ENCODE data around the gene C20orf144. TPM values are rescaled to one million over a fixed set of nuclear protein-coding genes. Genes with fewer than 3 reads are reported as not detected.

C20orf144 gene
- total and polyA plus RNA-seq, 9 of the 15 experiments (the other 6 are each of a cell fraction or from before 2014, with no cell fraction given), result 0.04 to 0.23 (median 0.11) TPM; not detected in 2

- TF ChIP-seq, protein P1, sequence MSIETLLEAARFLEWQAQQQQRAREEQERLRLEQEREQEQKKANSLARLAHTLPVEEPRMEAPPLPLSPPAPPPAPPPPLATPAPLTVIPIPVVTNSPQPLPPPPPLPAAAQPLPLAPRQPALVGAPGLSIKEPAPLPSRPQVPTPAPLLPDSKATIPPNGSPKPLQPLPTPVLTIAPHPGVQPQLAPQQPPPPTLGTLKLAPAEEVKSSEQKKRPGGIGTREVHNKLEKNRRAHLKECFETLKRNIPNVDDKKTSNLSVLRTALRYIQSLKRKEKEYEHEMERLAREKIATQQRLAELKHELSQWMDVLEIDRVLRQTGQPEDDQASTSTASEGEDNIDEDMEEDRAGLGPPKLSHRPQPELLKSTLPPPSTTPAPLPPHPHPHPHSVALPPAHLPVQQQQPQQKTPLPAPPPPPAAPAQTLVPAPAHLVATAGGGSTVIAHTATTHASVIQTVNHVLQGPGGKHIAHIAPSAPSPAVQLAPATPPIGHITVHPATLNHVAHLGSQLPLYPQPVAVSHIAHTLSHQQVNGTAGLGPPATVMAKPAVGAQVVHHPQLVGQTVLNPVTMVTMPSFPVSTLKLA (conservative IDR thresholded peaks at IDR 0.05), result no peak
- TF ChIP-seq GABPB1 (CRISPR knock-in tag; IDR thresholded peaks at IDR 0.05) (peak; percentile 45; the same call in 1 of the 2 replicates), BHLHE40 (IDR thresholded peaks at IDR 0.05; ENCODE audit: low read length) (peak; percentile 44; the same call in 1 of the 2 replicates), RCOR1 (IDR thresholded peaks at IDR 0.05; ENCODE audit: borderline replicate concordance in 1 of 2, low read depth in 2 of 2, low read length in 2 of 2) (peak in 1 of 2 experiments; percentile 64; a peak in 1 of 4 replicates), HDAC8 (tag; IDR thresholded peaks at IDR 0.05) (no peak), PRPF4 (IDR thresholded peaks at IDR 0.05; ENCODE audit: insufficient read depth, low read depth, low read length, poor library complexity, severe bottlenecking) (no peak), E2F5 (CRISPR knock-in tag; IDR thresholded peaks at IDR 0.05) (no peak), RB1 (IDR thresholded peaks at IDR 0.05; ENCODE audit: low read depth) (no peak), ETV6 (IDR thresholded peaks at IDR 0.05; ENCODE audit: borderline replicate concordance in 1 of 2, low read depth in 2 of 2, low read length in 1 of 2) (no peak), ETV6 (CRISPR knock-in tag; IDR thresholded peaks at IDR 0.05; ENCODE audit: borderline replicate concordance) (no peak), MXI1 (IDR thresholded peaks at IDR 0.05; ENCODE audit: low read depth, low read length) (no peak), REST (IDR thresholded peaks at IDR 0.05; ENCODE audit: borderline replicate concordance) (peak; percentile 82), REST (CRISPR knock-in tag; IDR thresholded peaks at IDR 0.05; ENCODE audit: low read depth) (no peak), CC2D1A (IDR thresholded peaks at IDR 0.05) (0 out of 2 replicates have a peak, but pooled peaks have one; percentile 57), E2F6 (IDR thresholded peaks at IDR 0.05; ENCODE audit: borderline replicate concordance in 1 of 2, extremely low read depth in 1 of 2, insufficient read depth in 1 of 2, insufficient read length in 1 of 2, low read depth in 1 of 2, low read length in 1 of 2, poor library complexity in 1 of 2, severe bottlenecking in 1 of 2) (no peak)
These were observed 8.8 kb upstream of the C20orf144 start (continued) for GRCh38 chr20:33653218-33653899.

All from K562 (cell line).